Measurements from ENCODE around the gene SH3YL1. TPM values are rescaled to one million over a fixed set of nuclear protein-coding genes. Genes with fewer than 3 reads are reported as not detected.

The SH3YL1 gene
- polyA plus RNA-seq, 1 donor (not counting 4 experiments of a cell fraction or from before 2014, with no cell fraction given): 41.8 TPM

GRCh38 chr2:196406-196805 lies 67.4 kb downstream of the SH3YL1 start:
- Histone ChIP-seq H3K79me2 (ENCODE audit: control insufficient read depth, insufficient read depth, low read length) (no peaks in the 10 kb centered on the region), H2AFZ (ENCODE audit: control insufficient read depth, low read length) (no peak overlapping the region), H3K27me3 (ENCODE audit: control insufficient read depth, extremely low read depth, insufficient read depth, low read length) (no peaks in the 10 kb centered on the region), H3K4me1 (ENCODE audit: control insufficient read depth, extremely low read depth, insufficient read depth, low read length) (peaks cover 15% of the 10 kb centered on the region), H4K20me1 (ENCODE audit: control insufficient read depth, extremely low read depth, insufficient read depth, low read length) (no peaks in the 10 kb centered on the region), H3K4me3 (ENCODE audit: control insufficient read depth in 2 of 3, extremely low read depth in 1 of 3, insufficient read depth in 2 of 3, low read depth in 1 of 3, low read length in 3 of 3) (no peak overlapping the region), H3K36me3 (ENCODE audit: control insufficient read depth in 2 of 2, extremely low read depth in 1 of 2, insufficient read depth in 2 of 2, low read length in 2 of 2) (no peaks in the 10 kb centered on the region), H3K27ac (ENCODE audit: control insufficient read depth, insufficient read depth, low read length) (no peak overlapping the region), H3K9me1 (ENCODE audit: control insufficient read depth, extremely low read depth, insufficient read depth, low read length) (no peaks in the 10 kb centered on the region), H3K9ac (ENCODE audit: control insufficient read depth, extremely low read depth, insufficient read depth, low read length) (no peak overlapping the region), H3K4me2 (ENCODE audit: control insufficient read depth, extremely low read depth, insufficient read depth, low read depth, low read length) (no peak overlapping the region), H3K9me3 (ENCODE audit: control insufficient read depth, low read depth, low read length) (no peaks in the 10 kb centered on the region)
- TF ChIP-seq EZH2 (IDR thresholded peaks at IDR 0.05; ENCODE audit: low read length) (no peak), CTCF (optimal IDR thresholded peaks at IDR 0.05 in 1 of 3, IDR thresholded peaks at IDR 0.05 in 1 of 3, conservative IDR thresholded peaks at IDR 0.05 in 1 of 3; ENCODE audit: extremely low read depth in 1 of 3, insufficient read depth in 2 of 3, low read length in 3 of 3) (no peak)
- dilution Hi-C loops (cut with MboI; ENCODE audit: extremely low pct_ligation_motif_present, low sequenced_read_pairs): no loop called here
- no peak for FAIRE-seq
- DNase-seq (ENCODE audit: low read depth, low spot score): no peak

- DNase-seq (ENCODE audit: low read depth, low spot score): no peak
- no peak overlapping the region for H3K9ac ChIP-seq (ENCODE audit: control insufficient read depth, extremely low read depth, insufficient read depth, low read length)
These were observed 67.9 kb downstream of the SH3YL1 start for GRCh38 chr2:195932-196331.

More at GRCh38 chr2:195932-196331, 67.9 kb downstream of the SH3YL1 start:
- Histone ChIP-seq H3K4me2 (ENCODE audit: control insufficient read depth, extremely low read depth, insufficient read depth, low read depth, low read length) (no peak overlapping the region), H3K27ac (ENCODE audit: control insufficient read depth, insufficient read depth, low read length) (no peak overlapping the region), H3K9me1 (ENCODE audit: control insufficient read depth, extremely low read depth, insufficient read depth, low read length) (no peaks in the 10 kb centered on the region), H3K79me2 (ENCODE audit: control insufficient read depth, insufficient read depth, low read length) (no peaks in the 10 kb centered on the region), H3K4me1 (ENCODE audit: control insufficient read depth, extremely low read depth, insufficient read depth, low read length) (peaks cover 15% of the 10 kb centered on the region), H4K20me1 (ENCODE audit: control insufficient read depth, extremely low read depth, insufficient read depth, low read length) (no peaks in the 10 kb centered on the region), H3K36me3 (ENCODE audit: control insufficient read depth in 2 of 2, extremely low read depth in 1 of 2, insufficient read depth in 2 of 2, low read length in 2 of 2) (no peaks in the 10 kb centered on the region), H3K9me3 (ENCODE audit: control insufficient read depth, low read depth, low read length) (no peaks in the 10 kb centered on the region), H3K4me3 (ENCODE audit: control insufficient read depth in 2 of 3, extremely low read depth in 1 of 3, insufficient read depth in 2 of 3, low read depth in 1 of 3, low read length in 3 of 3) (no peak overlapping the region), H3K27me3 (ENCODE audit: control insufficient read depth, extremely low read depth, insufficient read depth, low read length) (no peaks in the 10 kb centered on the region), H2AFZ (ENCODE audit: control insufficient read depth, low read length) (no peak overlapping the region)
- dilution Hi-C loops (cut with MboI; ENCODE audit: extremely low pct_ligation_motif_present, low sequenced_read_pairs): no loop called here
- TF ChIP-seq CTCF (optimal IDR thresholded peaks at IDR 0.05 in 1 of 3, IDR thresholded peaks at IDR 0.05 in 1 of 3, conservative IDR thresholded peaks at IDR 0.05 in 1 of 3; ENCODE audit: extremely low read depth in 1 of 3, insufficient read depth in 2 of 3, low read length in 3 of 3): no peak
- TF ChIP-seq EZH2 (IDR thresholded peaks at IDR 0.05; ENCODE audit: low read length): no peak
- FAIRE-seq: no peak
